ENCODE measurements around the gene CABP7.

DNA sequence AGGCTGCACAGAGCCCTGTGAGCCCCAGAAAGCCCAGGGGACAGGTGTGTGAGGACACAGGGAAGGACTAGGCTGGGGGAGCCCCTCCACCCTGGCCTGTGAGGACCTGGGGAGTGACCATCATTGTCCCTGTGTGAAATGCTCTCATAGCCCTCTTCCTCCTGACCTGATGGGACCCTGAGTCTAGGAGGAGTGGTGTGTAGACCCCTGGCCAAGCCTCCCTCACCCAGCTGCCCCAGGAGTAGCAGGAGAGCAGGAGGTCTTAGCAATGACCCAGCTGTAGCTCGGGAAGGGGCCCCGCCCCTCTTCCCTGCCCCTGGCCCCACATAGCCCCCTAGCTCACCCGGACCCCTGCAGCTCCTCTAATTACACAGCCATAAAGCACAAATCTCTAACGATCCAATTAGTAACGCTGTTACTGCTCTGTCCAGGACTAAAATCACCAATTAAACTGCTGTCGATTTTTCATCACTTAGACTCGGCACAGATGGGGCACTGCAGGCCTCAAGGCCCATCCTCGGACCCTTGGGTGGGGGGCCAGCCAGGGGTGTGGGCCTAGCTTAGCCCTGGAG, 6.6 kb upstream of the CABP7 start:
- TF ChIP-seq, protein P1, sequence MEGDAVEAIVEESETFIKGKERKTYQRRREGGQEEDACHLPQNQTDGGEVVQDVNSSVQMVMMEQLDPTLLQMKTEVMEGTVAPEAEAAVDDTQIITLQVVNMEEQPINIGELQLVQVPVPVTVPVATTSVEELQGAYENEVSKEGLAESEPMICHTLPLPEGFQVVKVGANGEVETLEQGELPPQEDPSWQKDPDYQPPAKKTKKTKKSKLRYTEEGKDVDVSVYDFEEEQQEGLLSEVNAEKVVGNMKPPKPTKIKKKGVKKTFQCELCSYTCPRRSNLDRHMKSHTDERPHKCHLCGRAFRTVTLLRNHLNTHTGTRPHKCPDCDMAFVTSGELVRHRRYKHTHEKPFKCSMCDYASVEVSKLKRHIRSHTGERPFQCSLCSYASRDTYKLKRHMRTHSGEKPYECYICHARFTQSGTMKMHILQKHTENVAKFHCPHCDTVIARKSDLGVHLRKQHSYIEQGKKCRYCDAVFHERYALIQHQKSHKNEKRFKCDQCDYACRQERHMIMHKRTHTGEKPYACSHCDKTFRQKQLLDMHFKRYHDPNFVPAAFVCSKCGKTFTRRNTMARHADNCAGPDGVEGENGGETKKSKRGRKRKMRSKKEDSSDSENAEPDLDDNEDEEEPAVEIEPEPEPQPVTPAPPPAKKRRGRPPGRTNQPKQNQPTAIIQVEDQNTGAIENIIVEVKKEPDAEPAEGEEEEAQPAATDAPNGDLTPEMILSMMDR (IDR thresholded peaks at IDR 0.05) = no peak
- no peak for TF ChIP-seq POLR2A (IDR thresholded peaks at IDR 0.05)
